Stimulated activated CD4-positive, alpha-beta T cell treated with anti-CD3 and anti-CD28 coated beads, Interleukin-4, amount 100 ng/mL, for 48 hours (primary cell): ENCODE measurements around the gene OR10J1.
"Not testable (repeated sequence)": the region's sequence is repeated elsewhere in the genome, so short reads cannot be mapped to it uniquely, and the experiment has no call there.

Experiments used
- DNase-seq, 2 donors: peaks; one replicate each; pipeline ENCODE4 v3.0.0-alpha.2; 2020; ENCODE audit warnings: low read depth in 2 of 2

Gene OR10J1

DNA sequence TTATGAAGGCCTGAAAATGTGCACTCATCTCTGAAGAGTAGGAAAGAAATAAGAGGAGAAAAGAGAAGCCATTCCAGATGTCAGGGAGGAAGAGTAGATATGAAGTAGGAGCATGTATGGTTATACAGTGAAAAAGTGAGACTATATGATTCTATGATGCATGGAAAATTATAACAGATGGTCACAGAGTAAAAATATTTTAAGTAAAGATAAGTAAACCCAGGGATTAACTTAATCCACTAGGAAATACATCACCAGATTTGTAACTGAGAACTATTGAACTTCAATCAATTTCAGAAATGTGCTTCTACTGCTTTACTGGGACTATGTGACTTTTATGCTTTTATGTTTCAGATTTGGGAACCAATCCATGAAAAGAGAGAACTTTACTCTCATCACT lies at the start of gene OR10J1:
TSS of gene OR10J1 (plus strand) at position 301 of the 400 bp plus-strand sequence. CDS start at position 371, 70 bp downstream.
- no peak for DNase-seq

DNA sequence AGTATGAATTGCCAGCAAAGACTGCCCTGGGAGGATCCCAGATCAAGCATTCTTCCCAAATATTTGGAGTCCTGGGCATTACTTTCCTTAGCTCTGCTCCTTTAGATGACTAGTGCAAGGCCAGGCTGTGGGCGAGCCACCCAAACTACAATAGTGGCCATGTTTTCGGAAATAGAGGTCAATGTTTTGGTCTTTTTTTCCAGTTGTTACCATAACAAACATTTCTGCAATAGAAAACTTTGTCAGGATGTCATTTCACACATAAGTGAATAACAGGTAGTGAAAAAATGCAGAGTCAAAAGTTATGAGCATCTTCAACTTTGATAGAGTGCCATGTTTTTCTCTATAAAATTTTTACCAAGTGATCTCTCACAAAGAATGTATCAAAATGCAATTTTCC lies 32.7 kb upstream of the OR10J1 start:
- no peak for DNase-seq

- no peak for DNase-seq
Measured at GRCh38 chr1:159408862-159409400, 30.6 kb upstream of the OR10J1 start.

GRCh38 chr1:159421821-159422220 lies 17.7 kb upstream of the OR10J1 start:
- no peak for DNase-seq

- no peak for DNase-seq
Measured at GRCh38 chr1:159428536-159428935, 11.0 kb upstream of the OR10J1 start.

DNA sequence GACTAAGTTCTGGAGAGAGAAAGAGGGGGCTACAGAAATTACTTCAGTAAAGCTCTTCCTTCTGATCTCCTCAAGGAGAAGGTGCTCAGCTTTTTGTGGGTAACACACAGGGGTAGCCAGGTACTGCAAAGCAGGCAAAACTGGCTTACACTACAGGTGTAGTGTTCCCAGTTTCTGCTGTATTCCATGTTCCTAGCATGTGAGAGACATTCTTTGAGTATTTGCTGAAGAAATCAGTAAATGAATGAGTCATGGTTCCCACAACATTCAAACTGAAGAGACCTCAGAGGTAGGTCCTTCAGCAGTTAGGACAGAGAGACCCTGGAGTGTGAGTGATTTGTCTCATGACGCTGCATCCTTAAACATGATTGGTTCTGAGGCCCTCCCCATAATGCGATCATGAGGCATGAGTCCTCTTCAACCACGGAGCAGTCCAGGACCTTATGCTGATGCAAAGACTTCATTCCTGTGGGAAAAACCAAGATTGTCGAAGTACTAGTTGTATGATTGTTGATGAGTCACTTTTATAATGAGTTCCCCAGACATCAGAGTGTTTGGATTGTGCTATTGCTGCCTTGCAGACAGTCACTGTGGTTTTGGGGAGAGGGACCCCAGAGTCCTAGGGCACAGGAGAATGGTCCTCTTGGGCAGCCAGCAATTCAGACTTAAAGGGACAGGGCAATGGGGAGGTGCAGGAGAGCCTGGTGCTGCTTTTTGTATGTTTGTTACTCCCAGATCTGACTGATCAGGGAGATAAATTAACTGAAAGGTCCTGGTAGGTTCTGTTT lies 10.3 kb upstream of the OR10J1 start:
- no peak for DNase-seq

- no peak for DNase-seq
Measured at GRCh38 chr1:159430985-159431384, 8.5 kb upstream of the OR10J1 start.

DNA sequence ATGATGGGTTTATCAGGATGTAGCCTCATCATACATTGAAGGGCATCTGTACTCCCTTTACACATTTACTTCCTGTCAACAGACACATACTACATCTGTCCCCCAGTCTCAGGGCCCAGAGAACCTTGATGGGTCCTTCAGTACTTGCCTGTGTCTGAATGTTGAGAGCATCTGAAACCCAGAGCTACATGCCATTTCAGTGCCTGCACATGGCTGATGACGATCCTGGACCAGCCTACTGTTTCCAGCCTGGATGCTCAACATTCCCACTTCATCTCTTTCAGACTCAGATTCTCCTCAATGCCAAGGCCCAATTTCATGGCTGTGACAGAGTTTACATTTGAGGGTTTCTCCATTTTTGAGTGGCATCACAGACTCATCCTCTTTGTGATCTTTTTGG lies 7.6 kb upstream of the OR10J1 start, which contains the start of gene OR10J4:
TSS of gene OR10J4 (plus strand) at position 301 of the 400 bp plus-strand sequence.
- no peak for DNase-seq

DNA sequence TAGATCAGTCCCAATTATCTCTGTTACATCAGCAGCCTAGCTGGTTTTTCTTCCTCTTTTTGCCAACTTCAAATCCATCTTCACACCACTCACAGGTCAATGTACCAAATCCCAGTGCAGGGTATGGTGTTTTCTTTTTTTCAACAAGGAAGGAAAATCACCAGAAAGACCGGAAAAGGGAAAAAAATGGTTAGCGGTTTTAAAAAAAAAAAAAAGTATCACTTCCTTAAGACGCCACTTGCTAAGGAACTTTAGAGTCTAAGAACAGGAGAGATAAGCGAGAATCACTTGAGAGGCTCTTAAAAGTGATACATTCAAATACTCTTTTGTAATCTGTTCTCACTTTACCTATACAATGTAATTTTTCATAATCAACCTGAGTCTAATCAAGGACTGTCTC lies 3.1 kb upstream of the OR10J1 start:
- DNase-seq: no peak

GRCh38 chr1:159441360-159441759 lies 1.8 kb downstream of the OR10J1 start:
- DNase-seq: no peak

- DNase-seq: no peak
Measured at GRCh38 chr1:159442428-159442827, 2.9 kb downstream of the OR10J1 start.

DNA sequence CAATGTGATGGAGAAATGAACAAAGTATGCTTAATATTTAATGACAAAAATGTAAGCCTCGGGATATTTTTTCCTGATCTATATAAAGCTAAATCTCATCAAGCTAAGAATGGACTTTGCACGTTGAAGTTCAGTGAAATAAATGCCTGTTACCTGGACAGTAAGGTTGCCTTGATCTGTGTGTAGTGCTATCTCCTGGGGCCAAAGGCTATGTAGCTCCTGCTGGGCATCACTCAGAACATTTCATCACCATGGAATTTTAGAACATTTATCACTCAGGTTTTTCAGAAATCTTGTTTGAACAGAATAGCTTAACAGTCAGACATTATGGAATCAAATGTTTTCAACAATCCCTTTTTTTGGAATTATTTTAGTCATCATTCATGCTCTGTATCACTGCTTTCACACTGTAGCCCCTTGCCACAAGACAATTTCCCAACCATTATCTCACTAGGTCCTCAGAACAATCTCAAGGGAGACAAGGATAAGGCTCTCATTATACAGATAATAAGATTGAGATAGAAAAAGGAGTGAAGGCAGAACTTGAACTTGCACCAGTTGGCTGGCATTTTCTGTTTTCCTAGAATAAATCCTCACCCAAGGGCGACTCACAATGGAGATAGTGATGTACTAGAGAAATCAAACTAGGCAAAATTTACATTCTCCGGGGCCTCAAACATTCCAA lies 3.7 kb downstream of the OR10J1 start:
- DNase-seq: no peak

DNA sequence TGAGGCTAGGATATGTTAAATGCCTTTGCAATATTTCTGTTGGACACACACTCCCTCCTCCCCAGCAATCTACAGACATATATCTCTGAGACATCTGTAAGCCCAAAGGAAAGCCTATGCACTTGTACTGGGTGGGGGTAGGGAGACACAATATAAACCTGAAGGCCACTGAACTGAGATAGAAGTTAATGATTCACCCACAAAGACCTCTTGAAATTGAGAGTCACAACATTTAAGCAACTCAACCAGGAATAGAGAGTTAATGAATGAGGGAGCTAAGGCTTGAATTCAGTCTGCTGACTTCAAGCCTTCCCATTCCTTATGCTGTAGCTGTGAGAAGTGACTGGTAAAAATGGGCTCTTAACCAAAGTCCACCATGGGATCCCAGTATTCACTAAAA lies 5.0 kb downstream of the OR10J1 start:
- DNase-seq: no peak

DNA sequence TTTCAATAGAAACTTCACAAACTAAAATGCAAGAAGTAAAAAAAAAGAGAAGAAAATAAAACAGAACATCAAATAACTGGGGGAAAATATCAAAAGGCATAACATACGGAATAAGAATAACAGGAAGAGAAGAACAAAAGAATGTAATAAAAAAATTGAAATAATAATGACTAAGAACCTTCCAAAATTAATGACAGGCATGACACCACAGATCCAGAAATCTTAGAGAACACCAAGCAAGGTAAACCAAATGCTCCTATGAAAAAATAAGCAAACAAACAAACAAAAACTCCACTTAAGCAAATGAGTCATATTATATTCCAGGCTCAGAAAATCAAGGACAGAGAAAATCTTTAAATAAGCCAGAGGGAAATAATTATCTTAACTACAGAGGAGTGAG lies 8.7 kb downstream of the OR10J1 start:
- no peak for DNase-seq

GRCh38 chr1:159449605-159450004 lies 10.1 kb downstream of the OR10J1 start:
- DNase-seq: not testable (repeated sequence)

DNA sequence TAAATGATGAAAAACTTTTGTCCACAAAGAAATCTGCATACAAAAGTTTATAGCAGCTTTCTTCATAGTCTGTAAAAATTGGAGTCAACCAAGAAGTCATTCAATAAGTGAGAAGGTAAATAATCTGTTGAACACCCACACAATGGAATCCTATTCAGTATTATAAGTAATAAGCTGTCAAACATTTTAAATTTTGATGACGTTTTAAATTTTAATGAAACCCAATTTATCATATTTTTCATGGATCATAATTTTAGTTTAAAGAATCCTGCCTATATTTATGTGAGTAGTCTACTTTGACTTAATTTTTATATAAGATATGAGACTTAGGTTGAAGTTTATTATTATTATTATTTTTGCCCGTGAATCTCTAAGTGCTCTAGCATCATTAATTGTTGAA lies 20.0 kb downstream of the OR10J1 start:
- DNase-seq: no peak

DNA sequence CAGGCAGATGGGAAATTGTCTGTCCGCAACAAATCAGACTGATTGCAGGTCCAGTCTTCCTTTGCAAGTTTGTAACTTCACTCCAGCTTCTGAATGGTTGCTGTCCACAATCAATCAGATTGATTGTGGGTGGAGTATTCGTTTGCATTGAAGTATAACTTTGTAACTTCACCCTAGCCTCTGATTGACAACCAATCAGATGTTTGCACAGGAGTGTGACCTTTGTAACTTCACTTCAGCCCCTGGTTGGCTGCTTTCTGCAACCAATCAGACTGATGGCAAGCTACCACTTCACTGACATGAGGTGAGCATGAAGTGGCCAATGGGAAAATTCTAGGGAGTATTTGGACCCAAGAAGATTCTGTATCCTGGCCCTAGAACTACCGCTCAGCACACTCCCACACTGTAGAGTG lies 25.7 kb downstream of the OR10J1 start:
- no peak for DNase-seq

DNA sequence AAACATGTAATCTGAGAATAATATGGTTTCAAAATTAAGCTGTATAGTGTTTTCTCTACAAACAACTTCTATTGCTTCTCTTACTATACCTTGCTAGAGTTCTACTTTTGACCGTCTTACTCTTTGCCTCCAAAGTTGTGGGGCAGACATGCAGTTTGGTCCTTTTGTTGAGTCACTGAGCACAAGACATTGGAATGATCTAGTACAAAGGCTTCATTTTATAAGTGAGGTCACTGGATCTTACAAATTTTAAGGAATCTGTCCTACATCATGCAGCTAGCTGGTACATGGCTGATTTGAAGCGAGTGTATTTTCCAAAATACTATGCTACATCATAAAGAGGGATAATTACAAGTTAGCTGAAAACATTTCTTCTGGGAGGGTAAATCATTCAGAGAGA lies 28.8 kb downstream of the OR10J1 start:
- DNase-seq: no peak

DNA sequence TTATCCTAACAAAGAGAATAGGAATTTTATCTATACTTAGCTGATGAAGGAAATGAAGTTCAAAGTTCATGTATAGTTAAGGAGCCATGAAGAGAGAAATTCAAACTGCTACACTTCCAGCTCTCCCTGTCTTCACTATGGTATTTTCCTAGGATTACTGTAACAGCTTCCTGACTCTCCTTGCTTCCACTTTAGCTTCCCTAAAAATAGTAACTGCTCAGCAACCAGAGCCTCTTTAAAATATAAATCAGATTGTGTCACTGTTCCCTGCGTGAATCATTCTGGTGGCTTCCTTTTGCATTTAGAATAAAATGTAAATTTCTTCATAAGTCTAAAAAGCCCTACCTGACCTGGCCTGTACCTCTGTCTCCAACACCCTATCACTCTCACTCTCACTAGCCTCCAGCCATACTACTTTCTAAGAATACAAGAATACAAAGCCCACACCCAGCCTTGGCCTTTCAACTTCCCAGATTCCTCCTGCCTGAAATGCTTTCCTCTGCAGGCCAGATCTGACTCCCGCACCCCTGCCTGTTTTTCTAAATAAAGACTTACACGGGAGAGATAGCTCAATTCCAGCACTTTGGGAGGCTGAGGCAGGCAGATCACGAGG lies 30.5 kb downstream of the OR10J1 start:
- DNase-seq: no peak

GRCh38 chr1:159473335-159473734 lies 33.8 kb downstream of the OR10J1 start:
- no peak for DNase-seq

GRCh38 chr1:159474926-159475325 lies 35.4 kb downstream of the OR10J1 start:
- DNase-seq: no peak

DNA sequence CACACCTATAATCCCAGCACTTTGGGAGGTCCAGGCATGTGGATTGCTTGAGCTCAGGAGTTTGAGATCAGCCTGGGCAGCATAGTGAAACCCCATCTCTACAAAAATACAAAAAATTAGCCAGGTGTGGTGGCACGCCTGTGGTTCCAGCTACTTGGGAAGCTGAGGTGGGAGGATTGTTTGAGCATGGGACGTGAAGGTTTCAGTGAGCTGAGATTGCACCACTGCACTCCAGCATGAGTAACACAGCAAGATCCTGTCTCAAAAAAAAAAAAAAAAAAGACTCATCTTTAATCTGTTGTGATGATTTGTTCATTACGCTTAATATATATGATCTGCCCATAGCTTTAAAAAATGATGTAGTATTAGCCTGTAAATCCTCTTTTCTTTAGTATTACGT lies 44.0 kb downstream of the OR10J1 start:
- DNase-seq: no peak
